Esophagus muscularis mucosa (tissue), 4 donors: ENCODE data around the gene TMSB10. TPM values are rescaled to one million over a fixed set of nuclear protein-coding genes. Genes with fewer than 3 reads are reported as not detected.

ENCODE experiments used
- DNase-seq: peaks from one replicate; pipeline ENCODE4 v3.0.0-alpha.2; 2017; ENCODE audit errors: extremely low spot score
- H3K27ac ChIP-seq, 4 donors: fragments of 200-600 bp; sonication (generic); replicated peaks in 1 of 4; 1 replicate in 3 of 4; 2 replicates in 1 of 4; pipeline ENCODE4 v1.5.1; 2016 to 2019; ENCODE audit warnings: mild to moderate bottlenecking in 1 of 4
- H3K27me3 ChIP-seq, 4 donors: fragments of 200-600 bp; sonication (generic); one replicate each; pipeline versions ENCODE4 v1.5.1 to v1.6.0; 2016 to 2019
- H3K36me3 ChIP-seq, 4 donors: fragments of 200-600 bp; sonication (generic); one replicate each; pipeline ENCODE4 v1.5.1; 2016 to 2019
- H3K4me1 ChIP-seq, 4 donors: fragments of 200-600 bp; sonication (generic); one replicate each; pipeline ENCODE4 v1.5.1; 2016 to 2019
- H3K4me3 ChIP-seq, 4 donors: fragments of 200-600 bp; sonication (generic); 1 replicate in 2 of 4; 2 replicates in 2 of 4; pipeline ENCODE4 v1.5.1; 2016 to 2019; ENCODE audit warnings: mild to moderate bottlenecking in 4 of 4, moderate library complexity in 1 of 4
- H3K9me3 ChIP-seq, 4 donors: fragments of 200-600 bp; sonication (generic); 1 replicate in 3 of 4; 2 replicates in 1 of 4; pipeline ENCODE4 v1.5.1; 2016 to 2019
- EP300 ChIP-seq: sonication (generic); formaldehyde crosslinking; IDR thresholded peaks from one replicate; pipeline ENCODE4 v1.6.1; 2017; ENCODE audit warnings: antibody characterized with exemption
- POLR2A ChIP-seq: fragments of 450-650 bp; IDR thresholded peaks from one replicate; pipeline ENCODE4 v1.6.1; 2017; ENCODE audit warnings: antibody characterized with exemption, moderate library complexity, mild to moderate bottlenecking, low read depth
- POLR2AphosphoS5 ChIP-seq, 2 donors: sonication (generic); formaldehyde crosslinking; IDR thresholded peaks; one replicate each; pipeline ENCODE4 v1.6.1; 2017; ENCODE audit warnings: antibody characterized with exemption in 2 of 2
- WGBS: methylation state at CpG from one replicate; pipeline ENCODE4 v1.1.5; 2018; 5-methylcytosine and 5-hydroxymethylcytosine counted together
- intact Hi-C: fragments of 100-400 bp; cut with DNase I; formaldehyde crosslinking; loops from one replicate; pipeline ENCODE4 v1.15.1; 2023
- total RNA-seq, 4 donors: library from RNA; depleted of rRNA; stranded (reverse); fragments of >200 nt; gene quantifications; one replicate each; pipeline versions ENCODE4 v1.1.0 to v1.2.1, GENCODE V29; 2016
- TF ChIP-seq, protein P1 (sequence below), 3 experiments: fragments of 200-600 bp in 2 of 3; fragments of 450-650 bp in 1 of 3; sonication (generic) in 2 of 3; IDR thresholded peaks; one replicate each; pipeline ENCODE4 v1.5.1; 2017 to 2019; ENCODE audit warnings: antibody characterized with exemption in 3 of 3, mild to moderate bottlenecking in 2 of 3, moderate library complexity in 1 of 3

The TMSB10 gene
- total RNA-seq, 4 donors from 2014 or later = 1,300 to 2,755 (median 1,711) TPM

DNA sequence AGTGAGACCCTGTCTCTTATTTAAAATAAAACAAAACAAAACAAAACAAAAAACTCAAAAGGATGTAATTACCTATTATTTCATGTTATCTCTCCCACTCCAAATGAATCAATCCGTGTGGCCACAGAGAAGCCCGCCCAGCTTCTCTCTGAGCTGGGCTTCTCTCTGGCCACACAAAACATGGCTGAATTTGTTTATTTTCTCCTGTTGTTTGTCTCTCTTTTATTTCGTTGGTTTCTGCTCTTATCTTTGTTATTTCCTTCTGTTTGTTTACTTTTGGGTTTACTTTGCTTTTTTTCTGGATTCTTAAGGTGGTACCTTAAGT lies 23.1 kb upstream of the TMSB10 start:
- H3K4me3 ChIP-seq = peak overlapping the region; percentile 53 to 60 (median 56)

DNA sequence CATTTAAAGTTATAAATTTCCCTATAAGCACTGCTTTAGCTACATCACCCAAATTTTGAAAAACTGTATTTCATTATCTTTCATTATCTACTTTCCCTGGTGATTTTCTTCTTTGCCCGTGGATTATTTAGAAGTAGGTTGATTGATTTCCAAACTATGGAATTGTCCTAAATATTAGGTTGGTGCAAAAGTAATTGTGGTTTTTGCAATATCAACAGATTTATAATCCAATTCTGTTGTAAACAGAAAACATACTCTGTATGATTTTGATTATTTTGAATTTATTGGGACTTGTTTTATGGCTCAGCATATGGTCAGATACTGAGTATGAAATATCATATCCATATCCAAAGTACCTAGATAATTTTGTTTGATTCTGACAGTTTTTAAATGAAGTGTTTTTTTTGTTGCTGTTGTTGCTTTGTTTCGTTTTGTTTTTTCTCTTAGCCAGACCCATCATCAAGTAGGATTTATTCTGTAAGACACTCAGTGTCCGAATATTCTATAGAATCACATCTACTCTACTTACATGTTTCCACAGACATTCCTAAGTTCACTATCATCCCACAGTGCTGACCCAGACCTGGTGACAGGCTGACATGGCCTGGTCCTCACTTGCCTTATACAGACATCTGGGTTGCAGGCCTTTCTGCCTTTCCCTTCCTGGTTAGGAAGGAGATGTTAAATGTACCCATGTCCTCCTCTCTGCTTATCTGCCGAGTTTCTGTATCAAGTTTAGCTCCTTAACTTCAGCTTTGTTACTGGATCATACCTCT lies 22.5 kb upstream of the TMSB10 start:
- peaks cover 0 to 60% (median 22%) of the 10 kb centered on the region in 4 donors for H3K27me3 ChIP-seq
- intact Hi-C loops = loop anchor here (2.0 kb wide), 1 partner anchor 386 kb away; no protein-coding TSS in a partner anchor
- WGBS = 90% methylated on average over 4 of the region's 4 CpGs

More for the DNA sequence above, 23.1 kb upstream of the TMSB10 start:
- no peak for TF ChIP-seq POLR2AphosphoS5 (IDR thresholded peaks at IDR 0.05)
- no peak for TF ChIP-seq POLR2A
- TF ChIP-seq, protein P1, sequence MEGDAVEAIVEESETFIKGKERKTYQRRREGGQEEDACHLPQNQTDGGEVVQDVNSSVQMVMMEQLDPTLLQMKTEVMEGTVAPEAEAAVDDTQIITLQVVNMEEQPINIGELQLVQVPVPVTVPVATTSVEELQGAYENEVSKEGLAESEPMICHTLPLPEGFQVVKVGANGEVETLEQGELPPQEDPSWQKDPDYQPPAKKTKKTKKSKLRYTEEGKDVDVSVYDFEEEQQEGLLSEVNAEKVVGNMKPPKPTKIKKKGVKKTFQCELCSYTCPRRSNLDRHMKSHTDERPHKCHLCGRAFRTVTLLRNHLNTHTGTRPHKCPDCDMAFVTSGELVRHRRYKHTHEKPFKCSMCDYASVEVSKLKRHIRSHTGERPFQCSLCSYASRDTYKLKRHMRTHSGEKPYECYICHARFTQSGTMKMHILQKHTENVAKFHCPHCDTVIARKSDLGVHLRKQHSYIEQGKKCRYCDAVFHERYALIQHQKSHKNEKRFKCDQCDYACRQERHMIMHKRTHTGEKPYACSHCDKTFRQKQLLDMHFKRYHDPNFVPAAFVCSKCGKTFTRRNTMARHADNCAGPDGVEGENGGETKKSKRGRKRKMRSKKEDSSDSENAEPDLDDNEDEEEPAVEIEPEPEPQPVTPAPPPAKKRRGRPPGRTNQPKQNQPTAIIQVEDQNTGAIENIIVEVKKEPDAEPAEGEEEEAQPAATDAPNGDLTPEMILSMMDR (IDR thresholded peaks at IDR 0.05) = no peak
- no peak for TF ChIP-seq EP300
- 51% methylated on average over 3 of the region's 3 CpGs for WGBS
- H3K27ac ChIP-seq = no peak overlapping the region
- no peak for DNase-seq
- peaks cover 22 to 32% (median 29%) of the 10 kb centered on the region in 4 donors for H3K4me1 ChIP-seq
- H3K27me3 ChIP-seq = peaks cover 0 to 60% (median 22%) of the 10 kb centered on the region in 4 donors
- H3K9me3 ChIP-seq = no peaks in the 10 kb centered on the region
- H3K36me3 ChIP-seq = no peaks in the 10 kb centered on the region
- intact Hi-C loops = loop anchor here (2.0 kb wide), 1 partner anchor 386 kb away; no protein-coding TSS in a partner anchor

DNA sequence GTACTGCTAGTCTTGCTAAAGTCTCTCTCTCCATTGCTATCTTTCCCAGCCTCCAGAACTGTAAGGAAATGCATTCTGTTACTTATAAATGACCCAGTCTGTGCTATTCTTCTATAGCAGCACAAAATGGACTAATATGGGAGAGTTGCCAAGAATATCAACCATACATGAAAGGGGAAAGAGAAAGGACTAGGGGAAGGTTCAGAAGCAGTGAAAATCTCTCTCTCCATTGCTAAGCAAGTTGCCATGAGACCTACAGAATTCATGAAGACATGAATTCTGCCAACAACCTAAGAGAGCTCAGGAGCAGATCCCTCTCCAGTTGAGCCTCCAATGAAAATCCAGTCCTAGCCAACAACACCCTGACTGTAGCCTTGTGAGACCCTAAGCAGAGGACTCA lies 21.0 kb upstream of the TMSB10 start:
- DNase-seq = no peak
- peaks cover 0 to 46% (median 21%) of the 10 kb centered on the region in 4 donors for H3K27me3 ChIP-seq
- H3K4me3 ChIP-seq = no peak overlapping the region
- no peaks in the 10 kb centered on the region for H3K9me3 ChIP-seq
- no peak overlapping the region for H3K27ac ChIP-seq
- intact Hi-C loops = no loop called here
- peaks cover 22 to 38% (median 35%) of the 10 kb centered on the region in 4 donors for H3K4me1 ChIP-seq
- no peaks in the 10 kb centered on the region for H3K36me3 ChIP-seq
- no peak for TF ChIP-seq EP300
- TF ChIP-seq, protein P1 (IDR thresholded peaks at IDR 0.05) = no peak

More for the DNA sequence above, 22.5 kb upstream of the TMSB10 start:
- Histone ChIP-seq H3K36me3 (no peaks in the 10 kb centered on the region), H3K9me3 (no peaks in the 10 kb centered on the region), H3K4me1 (peaks cover 22 to 32% (median 29%) of the 10 kb centered on the region in 4 donors), H3K27ac (no peak overlapping the region), H3K4me3 (no peak overlapping the region)
- no peak for DNase-seq
- TF ChIP-seq EP300 (no peak), POLR2AphosphoS5 (IDR thresholded peaks at IDR 0.05) (no peak), POLR2A (no peak)
- TF ChIP-seq, protein P1 (IDR thresholded peaks at IDR 0.05) = no peak

DNA sequence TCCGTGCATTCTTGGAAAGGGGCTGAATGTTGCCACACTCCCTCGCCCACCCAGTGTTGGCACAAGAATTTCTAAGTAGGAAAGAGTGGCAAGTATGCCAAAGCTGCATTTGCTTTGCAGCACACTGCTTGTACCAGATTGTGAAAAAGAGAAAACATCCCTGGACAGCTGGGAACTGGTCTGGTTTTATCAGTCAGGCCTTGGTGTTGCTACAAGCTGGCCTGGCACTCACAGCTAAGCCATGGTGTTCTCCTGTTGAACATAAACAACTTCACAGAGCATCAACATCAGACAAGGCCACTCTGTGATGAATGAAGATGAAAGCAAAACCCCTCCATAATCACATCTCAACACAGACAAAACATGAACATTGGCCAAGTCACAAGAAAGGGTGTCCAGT lies 20.3 kb upstream of the TMSB10 start:
- 89% methylated on average over 2 of the region's 2 CpGs for WGBS
- Histone ChIP-seq H3K4me1 (peaks cover 16 to 32% (median 28%) of the 10 kb centered on the region in 4 donors), H3K36me3 (no peaks in the 10 kb centered on the region), H3K4me3 (no peak overlapping the region), H3K27ac (no peak overlapping the region), H3K9me3 (no peaks in the 10 kb centered on the region), H3K27me3 (peaks cover 0 to 39% (median 14%) of the 10 kb centered on the region in 4 donors)
- intact Hi-C loops = no loop called here
- DNase-seq = no peak
- TF ChIP-seq EP300 (no peak), POLR2AphosphoS5 (IDR thresholded peaks at IDR 0.05) (no peak), POLR2A (no peak)
- TF ChIP-seq, protein P1 (IDR thresholded peaks at IDR 0.05) = no peak
